ENCODE measurements around the gene SCO2. TPM values are rescaled to one million over a fixed set of nuclear protein-coding genes. Genes with fewer than 3 reads are reported as not detected.
A peak's percentile ranks its signal among the peaks of the same experiment; 100 is the strongest.

Gene SCO2
- total and polyA plus RNA-seq, 2 of the 13 experiments (the other 11 are each of a cell fraction or from before 2014, with no cell fraction given): 0.32 to 3.7 TPM

- 0 out of 2 replicates have a peak, but pooled peaks have one; percentile 44 for TF ChIP-seq FOSL2 (CRISPR knock-in tag; IDR thresholded peaks at IDR 0.05)
- TF ChIP-seq HNRNPH1 (optimal IDR thresholded peaks at IDR 0.05; ENCODE audit: low read depth, low read length): no peak
- TF ChIP-seq NFIB (CRISPR knock-in tag; IDR thresholded peaks at IDR 0.05; ENCODE audit: borderline replicate concordance): no peak
- TF ChIP-seq IKZF5 (CRISPR knock-in tag; IDR thresholded peaks at IDR 0.05): no peak
- no peak for TF ChIP-seq ZBTB33 (CRISPR knock-in tag; IDR thresholded peaks at IDR 0.05)
- no peak for TF ChIP-seq ZNF644 (CRISPR knock-in tag; IDR thresholded peaks at IDR 0.05; ENCODE audit: low read depth)
- peak; percentile 80; the same call in 1 of the 2 replicates for TF ChIP-seq ZC3H13 (CRISPR knock-in tag; IDR thresholded peaks at IDR 0.05)
- no peak for TF ChIP-seq PHF5A (CRISPR knock-in tag; IDR thresholded peaks at IDR 0.05; ENCODE audit: low read depth, unreplicated experiment)
- TF ChIP-seq AGO2 (optimal IDR thresholded peaks at IDR 0.05; ENCODE audit: low read depth, low read length): peak; percentile 86
- TF ChIP-seq SATB2 (CRISPR knock-in tag; IDR thresholded peaks at IDR 0.05): no peak
- no peak for TF ChIP-seq MYNN (CRISPR knock-in tag; IDR thresholded peaks at IDR 0.05; ENCODE audit: low read depth)
- no peak for TF ChIP-seq ZFP41 (CRISPR knock-in tag; IDR thresholded peaks at IDR 0.05; ENCODE audit: borderline replicate concordance)
- TF ChIP-seq ZNF672 (CRISPR knock-in tag; IDR thresholded peaks at IDR 0.05): no peak
- no peak for TF ChIP-seq NR3C1 (CRISPR knock-in tag; IDR thresholded peaks at IDR 0.05)
- TF ChIP-seq HOXD1 (CRISPR knock-in tag; IDR thresholded peaks at IDR 0.05): 0 out of 2 replicates have a peak, but pooled peaks have one; percentile 36
- TF ChIP-seq ETV6 (CRISPR knock-in tag; conservative IDR thresholded peaks at IDR 0.05): no peak
- no peak for TF ChIP-seq IRF1 (CRISPR knock-in tag; IDR thresholded peaks at IDR 0.05; ENCODE audit: low read depth)
- TF ChIP-seq SRF (IDR thresholded peaks at IDR 0.05; ENCODE audit: low read depth, low read length): no peak
- TF ChIP-seq XBP1 (CRISPR knock-in tag; IDR thresholded peaks at IDR 0.05): no peak
- peak; percentile 37; the same call in 1 of the 2 replicates for TF ChIP-seq ZSCAN21 (CRISPR knock-in tag; IDR thresholded peaks at IDR 0.05; ENCODE audit: borderline replicate concordance)
- peak; percentile 77 for TF ChIP-seq ZNF788 (CRISPR knock-in tag; IDR thresholded peaks at IDR 0.05; ENCODE audit: borderline replicate concordance)
- TF ChIP-seq ZNF530 (CRISPR knock-in tag; IDR thresholded peaks at IDR 0.05; ENCODE audit: low read depth): no peak
- 0 out of 2 replicates have a peak, but pooled peaks have one; percentile 48 for TF ChIP-seq ZNF362 (CRISPR knock-in tag; IDR thresholded peaks at IDR 0.05; ENCODE audit: borderline replicate concordance)
Measured at GRCh38 chr22:50529897-50530579, 4.6 kb upstream of the SCO2 start, which contains the start of gene TYMP (continued).

Measured in HepG2 (cell line).